GM23338 (cell line): ENCODE results near the gene CMTM2. TPM values are rescaled to one million over a fixed set of nuclear protein-coding genes. Genes with fewer than 3 reads are reported as not detected.

ENCODE experiments used
- ATAC-seq: fragments of 200-7000 bp; cut with Tn5 transposase; 3 replicates; pipeline ENCODE4 v1.9.1; 2020
- DNase-seq: peaks from one replicate; pipeline ENCODE4 v3.0.0-alpha.2; 2015; ENCODE audit warnings: low spot score
- H2AFZ ChIP-seq: fragments of 200-600 bp; sonication (generic); 2 replicates; pipeline ENCODE4 v1.8.0; 2016; ENCODE audit warnings: antibody characterized with exemption, mild to moderate bottlenecking, moderate library complexity
- H3F3A ChIP-seq: fragments of 200-600 bp; sonication (generic); replicated peaks from 2 replicates; pipeline ENCODE4 v1.8.0; 2017; ENCODE audit warnings: antibody characterized with exemption, mixed run types, low read depth
- H3K27ac ChIP-seq: fragments of 200-600 bp; sonication (generic); 2 replicates; pipeline ENCODE4 v1.6.1; 2016; ENCODE audit warnings: low read depth
- H3K27me3 ChIP-seq: fragments of 200-600 bp; sonication (generic); 2 replicates; pipeline ENCODE4 v1.8.0; 2016; ENCODE audit warnings: mild to moderate bottlenecking, mixed run types, moderate library complexity; ENCODE audit not compliant: insufficient read depth
- H3K36me3 ChIP-seq: fragments of 200-600 bp; sonication (generic); 2 replicates; pipeline ENCODE4 v1.8.0; 2016; ENCODE audit warnings: mild to moderate bottlenecking; ENCODE audit not compliant: insufficient read depth
- H3K4me1 ChIP-seq: fragments of 200-600 bp; sonication (generic); 2 replicates; pipeline ENCODE4 v1.8.0; 2016; ENCODE audit warnings: mild to moderate bottlenecking, moderate library complexity; ENCODE audit not compliant: insufficient read depth
- H3K4me2 ChIP-seq: fragments of 200-600 bp; sonication (generic); 2 replicates; pipeline ENCODE4 v1.7.1; 2017; ENCODE audit warnings: mixed run types
- H3K4me3 ChIP-seq: fragments of 200-600 bp; sonication (generic); 2 replicates; pipeline ENCODE4 v1.6.1; 2016; ENCODE audit warnings: mixed run types
- H3K79me2 ChIP-seq: fragments of 200-600 bp; sonication (generic); replicated peaks from 2 replicates; pipeline ENCODE4 v1.8.0; 2017; ENCODE audit warnings: mild to moderate bottlenecking; ENCODE audit not compliant: insufficient read depth
- H3K9me2 ChIP-seq: fragments of 200-600 bp; sonication (generic); 2 replicates; pipeline ENCODE4 v1.8.0; 2017; ENCODE audit not compliant: insufficient read depth
- H4K20me1 ChIP-seq: fragments of 200-600 bp; sonication (generic); replicated peaks from 2 replicates; pipeline ENCODE4 v1.8.0; 2017; ENCODE audit warnings: mild to moderate bottlenecking; ENCODE audit not compliant: insufficient read depth
- H3K27ac Mint-ChIP-seq: 2 replicates; pipeline ENCODE4 v1.8.0; 2020; ENCODE audit warnings: inconsistent platforms, mild to moderate bottlenecking, moderate library complexity, mixed read lengths
- H3K27me3 Mint-ChIP-seq: 3 replicates; pipeline ENCODE4 v1.8.0; 2022; ENCODE audit warnings: low read depth, mild to moderate bottlenecking, moderate library complexity, mixed read lengths, inconsistent platforms; ENCODE audit not compliant: insufficient read depth, poor library complexity
- H3K36me3 Mint-ChIP-seq: 3 replicates; pipeline ENCODE4 v1.8.0; 2021; ENCODE audit warnings: low read depth, mild to moderate bottlenecking, inconsistent platforms, moderate library complexity, mixed read lengths
- H3K4me1 Mint-ChIP-seq: 3 replicates; pipeline ENCODE4 v1.8.0; 2020; ENCODE audit warnings: mild to moderate bottlenecking, inconsistent platforms, mixed read lengths
- H3K4me3 Mint-ChIP-seq: 3 replicates; pipeline ENCODE4 v1.8.0; 2021; ENCODE audit warnings: moderate library complexity, mild to moderate bottlenecking, inconsistent platforms, mixed read lengths
- H3K9me3 Mint-ChIP-seq: 3 replicates; pipeline ENCODE4 v1.8.0; 2020; ENCODE audit warnings: moderate library complexity, mild to moderate bottlenecking, inconsistent platforms, mixed read lengths
- CREB1 ChIP-seq: fragments of 250-450 bp; sonication (Bioruptor Pico); IDR thresholded peaks from 2 replicates; pipeline ENCODE4 v1.5.0; 2020; ENCODE audit warnings: low read depth, mild to moderate bottlenecking, moderate library complexity
- CTCF ChIP-seq, 2 experiments: fragments of 200-600 bp in 1 of 2; sonication (generic) in 1 of 2; conservative IDR thresholded peaks; 2 replicates each; pipeline versions ENCODE4 v1.5.1 to v1.6.1; 2016 to 2017; ENCODE audit warnings: antibody characterized with exemption in 2 of 2, low read depth in 2 of 2, mild to moderate bottlenecking in 2 of 2, moderate library complexity in 1 of 2
- ETS1 ChIP-seq: IDR thresholded peaks from 2 replicates; pipeline ENCODE4 v1.6.1; 2016; ENCODE audit warnings: antibody characterized with exemption
- EZH2 ChIP-seq: fragments of 200-600 bp; sonication (generic); IDR thresholded peaks from one replicate; pipeline ENCODE4 v1.8.0; 2017; ENCODE audit warnings: antibody characterized with exemption, mild to moderate bottlenecking, low read depth; ENCODE audit not compliant: unreplicated experiment
- EZH2phosphoT487 ChIP-seq: fragments of 200-600 bp; sonication (generic); IDR thresholded peaks from one replicate; pipeline ENCODE4 v1.8.1; 2018; ENCODE audit warnings: antibody characterized with exemption; ENCODE audit not compliant: unreplicated experiment
- JUNB ChIP-seq: IDR thresholded peaks from one replicate; pipeline ENCODE4 v1.6.1; 2016; ENCODE audit warnings: antibody characterized with exemption; ENCODE audit not compliant: unreplicated experiment
- POLR2AphosphoS5 ChIP-seq: IDR thresholded peaks from 2 replicates; pipeline ENCODE4 v1.6.1; 2016; ENCODE audit warnings: antibody characterized with exemption, low read depth
- REST ChIP-seq: IDR thresholded peaks from one replicate; pipeline ENCODE4 v1.6.1; 2018; ENCODE audit warnings: antibody characterized with exemption; ENCODE audit not compliant: unreplicated experiment
- STAT1 ChIP-seq: IDR thresholded peaks from one replicate; pipeline ENCODE4 v1.6.1; 2016; ENCODE audit warnings: antibody characterized with exemption; ENCODE audit not compliant: unreplicated experiment
- ZNF114 ChIP-seq: fragments of 250-450 bp; sonication (Bioruptor Pico); IDR thresholded peaks from 2 replicates; pipeline ENCODE4 v1.5.0; 2020; ENCODE audit warnings: mild to moderate bottlenecking, moderate library complexity
- ZNF331 ChIP-seq: fragments of 250-450 bp; sonication (Bioruptor Pico); IDR thresholded peaks from 2 replicates; pipeline ENCODE4 v1.5.0; 2020; ENCODE audit warnings: low read depth, mild to moderate bottlenecking, moderate library complexity
- polyA plus RNA-seq: library from polyadenylated mRNA; unstranded; fragments of >200 nt; fragmentation: Nextera tagmentation; extraction: Ambion mirVana; gene quantifications from 2 replicates; pipeline ENCODE4 v1.2.1, GENCODE V29; 2016
- total RNA-seq: library from RNA; depleted of rRNA; stranded (reverse); fragments of >200 nt; shearing (Covaris generic); gene quantifications from 2 replicates; pipeline ENCODE4 v1.2.3, GENCODE V29; 2014

CMTM2 gene
- total and polyA plus RNA-seq, 2 experiments from 2014 or later = not detected

- no peak overlapping the region; the same call in 1 of the 2 replicates for H3K27ac Mint-ChIP-seq
- peaks cover 11% of the 10 kb centered on the region for H3K27me3 ChIP-seq
- no peak for DNase-seq
- H3K27me3 Mint-ChIP-seq = peaks cover 28% of the 10 kb centered on the region
- TF ChIP-seq ETS1 = no peak
- no peak for TF ChIP-seq STAT1
- no peak for TF ChIP-seq JUNB
- no peak for TF ChIP-seq CREB1 (CRISPR knock-in tag)
- TF ChIP-seq POLR2AphosphoS5 = no peak
- no peak for TF ChIP-seq EZH2
- no peak for TF ChIP-seq CTCF (conservative IDR thresholded peaks at IDR 0.05; ENCODE audit: low read depth in 2 of 2)
- no peak overlapping the region for H2AFZ ChIP-seq
- no peaks in the 10 kb centered on the region for H3K36me3 ChIP-seq
- H3K79me2 ChIP-seq = no peaks in the 10 kb centered on the region; the same call in 1 of the 2 replicates
- peaks cover 10% of the 10 kb centered on the region; the same call in 2 of the 3 replicates for H3K9me3 Mint-ChIP-seq
- H3F3A ChIP-seq = peaks cover 20% of the 10 kb centered on the region; the same call in 1 of the 2 replicates
- no peaks in the 10 kb centered on the region for H4K20me1 ChIP-seq
- ATAC-seq = no peak
- H3K9me2 ChIP-seq = 0 out of 2 replicates have a peak, but pooled peaks cover 3% of the 10 kb centered on the region
- H3K4me1 ChIP-seq = peaks cover 11% of the 10 kb centered on the region
- peaks cover 21% of the 10 kb centered on the region for H3K4me1 Mint-ChIP-seq
- no peak overlapping the region for H3K4me2 ChIP-seq
- no peak overlapping the region for H3K27ac ChIP-seq
- no peak overlapping the region for H3K4me3 ChIP-seq
- peaks cover 3% of the 10 kb centered on the region; the same call in 2 of the 3 replicates for H3K36me3 Mint-ChIP-seq
- H3K4me3 Mint-ChIP-seq = no peak overlapping the region
These were observed 31.2 kb upstream of the CMTM2 start for GRCh38 chr16:66548068-66548467.

- Mint-ChIP-seq H3K27ac (no peak overlapping the region), H3K9me3 (peaks cover 12% of the 10 kb centered on the region; the same call in 2 of the 3 replicates), H3K36me3 (peaks cover 5% of the 10 kb centered on the region; the same call in 2 of the 3 replicates), H3K4me3 (peak overlapping the region; percentile 73), H3K27me3 (peaks cover 31% of the 10 kb centered on the region), H3K4me1 (peaks cover 21% of the 10 kb centered on the region)
- Histone ChIP-seq H3K79me2 (no peaks in the 10 kb centered on the region; the same call in 1 of the 2 replicates), H3K4me2 (peak overlapping the region; percentile 93), H3K27ac (peak overlapping the region; percentile 79; the same call in 1 of the 2 replicates), H3F3A (peaks cover 20% of the 10 kb centered on the region; the same call in 1 of the 2 replicates), H3K4me1 (peaks cover 11% of the 10 kb centered on the region), H3K36me3 (no peaks in the 10 kb centered on the region), H3K27me3 (peaks cover 18% of the 10 kb centered on the region), H3K4me3 (peak overlapping the region; percentile 65), H2AFZ (peak overlapping the region; percentile 84; the same call in 1 of the 2 replicates), H4K20me1 (0 out of 2 replicates have a peak, but pooled peaks cover 5% of the 10 kb centered on the region), H3K9me2 (peaks cover 3% of the 10 kb centered on the region; the same call in 1 of the 2 replicates)
- ATAC-seq = no peak
- DNase-seq = no peak
- TF ChIP-seq EZH2phosphoT487 (no peak), REST (no peak), CREB1 (CRISPR knock-in tag) (no peak), ZNF331 (CRISPR knock-in tag) (no peak), POLR2AphosphoS5 (no peak), ZNF114 (CRISPR knock-in tag) (no peak), CTCF (conservative IDR thresholded peaks at IDR 0.05; ENCODE audit: low read depth in 2 of 2) (no peak)
These were observed 30.4 kb upstream of the CMTM2 start for GRCh38 chr16:66548868-66549267.
